Heart right ventricle (tissue), 16 donors: Measurements from ENCODE around the gene EMB. TPM values are rescaled to one million over a fixed set of nuclear protein-coding genes. Genes with fewer than 3 reads are reported as not detected.
"Not testable (repeated sequence)": the region's sequence is repeated elsewhere in the genome, so short reads cannot be mapped to it uniquely, and the experiment has no call there.

ENCODE experiments used
- ATAC-seq, 8 donors: fragments of 200-7000 bp; cut with Tn5 transposase; one replicate each; pipeline ENCODE4 v1.9.1; 2020; ENCODE audit warnings: mild to moderate bottlenecking in 8 of 8, moderate library complexity in 8 of 8, moderate number of reproducible peaks in 1 of 8
- DNase-seq, 2 donors: peaks; one replicate each; pipeline ENCODE4 v3.0.0-alpha.2; 2020
- H3K27ac ChIP-seq, 10 donors: fragments of 200-600 bp; sonication (generic) in 2 of 10; one replicate each; pipeline versions ENCODE4 v1.5.0 to v1.8.0; 2020 to 2022; ENCODE audit warnings: mild to moderate bottlenecking in 3 of 10
- H3K27me3 ChIP-seq, 7 donors: fragments of 200-600 bp; one replicate each; pipeline ENCODE4 v1.8.0; 2021 to 2022; ENCODE audit warnings: mild to moderate bottlenecking in 2 of 7
- H3K36me3 ChIP-seq, 9 donors: fragments of 200-600 bp; sonication (generic) in 1 of 9; one replicate each; pipeline versions ENCODE4 v1.5.0 to v1.8.0; 2020 to 2022; ENCODE audit warnings: mild to moderate bottlenecking in 2 of 9
- H3K4me1 ChIP-seq, 9 donors: fragments of 200-600 bp; sonication (generic) in 1 of 9; one replicate each; pipeline versions ENCODE4 v1.5.0 to v1.8.0; 2020 to 2022; ENCODE audit warnings: mild to moderate bottlenecking in 4 of 9
- H3K4me3 ChIP-seq, 10 donors: fragments of 200-600 bp; sonication (generic) in 2 of 10; one replicate each; pipeline versions ENCODE4 v1.5.0 to v1.8.0; 2020 to 2022; ENCODE audit warnings: mild to moderate bottlenecking in 7 of 10, moderate library complexity in 2 of 10
- H3K9me3 ChIP-seq, 11 donors: fragments of 200-600 bp in 10 of 11; sonication (generic) in 2 of 11; one replicate each; pipeline versions ENCODE4 v1.5.0 to v1.8.0; 2013 to 2022; ENCODE audit warnings: mild to moderate bottlenecking in 2 of 11, control low read depth in 1 of 11, moderate library complexity in 1 of 11
- WGBS, 2 donors: extraction: QIAGEN DNeasy Blood & Tissue Kit; methylation state at CpG; one replicate each; pipeline ENCODE4 v1.1.7; 2013; ENCODE audit warnings: inconsistent platforms in 1 of 2; 5-methylcytosine and 5-hydroxymethylcytosine counted together
- intact Hi-C, 10 donors: fragments of 100-400 bp; cut with DNase I; formaldehyde crosslinking; loops; one replicate each; pipeline versions ENCODE4 v1.11.1 to v1.14.2; 2022
- polyA plus RNA-seq, 2 donors: library from polyadenylated mRNA; stranded (reverse); fragments of 200-250 nt; gene quantifications; one replicate each; pipeline ENCODE4 v1.2.3, GENCODE V29; 2013
- total RNA-seq, 10 donors: library from RNA; stranded (reverse); fragmentation: NEBNext Ultra II Directional in 3 of 10; extraction: Animal tissue kit (Norgen Biotek cat#: 25700) in 3 of 10; gene quantifications; one replicate each; pipeline versions ENCODE4 v1.2.1 to v1.2.4, GENCODE V29; 2021 to 2023
- TF ChIP-seq, protein P1 (sequence below), 9 donors: fragments of 200-600 bp; sonication (generic) in 2 of 9; IDR thresholded peaks; one replicate each; pipeline versions ENCODE4 v1.5.0 to v1.8.0; 2021 to 2022; ENCODE audit warnings: antibody characterized with exemption in 9 of 9, mild to moderate bottlenecking in 5 of 9, moderate library complexity in 1 of 9
- donor health status: Arrhythmogenic right ventricular cardiomyopathy.
- donor health status: ischemic (EF 13 %, LVEDD 7.1; RV severe dilation, severe dysfunction).
- donor health status: healthy with polysubstance abuse.
- donor health status: DM: no; HTN: yes; CAD: no.
- donor health status: DM: no; HTN: no; CAD: no.
- donor health status: ischemic (EF 25% LVEDD 6.9; RV normal size, moderate dysfunction).
- donor health status: ischemic (EF 25% LVEDD 5.7; RV mildly dilated, moderate dysfunction).
- donor health status: healthy.
- donor health status: DM: yes; HTN: yes; CAD: no.
- donor health status: Ischemic cardiomyopathy.
- donor health status: ischemic (EF 35%, LVEDD 5.7; RV mildly dilated, moderate dysfunction).
- donor health status: nonischemic (EF 11% LVEDD 7.7; RV severe dilation, severe dysfunction).
- donor health status: DM: yes; HTN: yes; CAD: no.
- donor health status: PGD.
- donor health status: ischemic (EF 29% LVEDD 5.4; RV normal size, mild dysfunction).
- donor health status: nonischemic (EF 23%, LVEDD 6.1; RV moderate dilation, normal function).

Gene EMB
- total and polyA plus RNA-seq, 12 donors: 0.93 to 25.0 (median 10.4) TPM

DNA sequence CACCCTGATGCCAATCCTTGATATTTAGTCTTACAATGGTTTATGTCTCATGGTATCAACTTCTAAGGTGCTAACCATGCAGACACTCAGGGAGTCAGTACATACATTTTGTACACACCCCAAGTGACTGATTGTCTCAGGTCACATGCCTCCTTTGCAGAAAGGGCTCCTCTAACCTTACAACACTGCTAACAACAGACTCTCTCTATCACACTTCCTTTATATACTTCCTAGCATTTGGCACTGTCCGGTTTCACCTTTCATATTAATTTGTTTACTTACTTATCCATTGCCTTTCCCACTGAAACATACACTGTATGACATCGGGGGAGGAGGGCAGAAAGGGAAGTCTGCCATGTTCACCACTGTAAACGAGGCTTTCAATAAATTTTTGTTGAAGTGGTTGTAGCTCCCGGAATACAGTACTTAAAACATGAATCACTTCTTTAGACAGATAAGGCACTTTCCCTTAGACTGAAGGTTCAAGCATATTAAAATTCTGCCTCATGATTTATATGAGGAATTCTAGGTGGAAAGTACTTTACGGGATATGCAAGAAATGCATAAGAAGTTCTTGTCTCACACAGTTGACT, 20.6 kb downstream of the EMB start:
- no peaks in the 10 kb centered on the region for H3K27me3 ChIP-seq
- ATAC-seq: no peak
- H3K4me3 ChIP-seq: no peak overlapping the region
- no peaks in the 10 kb centered on the region for H3K36me3 ChIP-seq
- 82 to 86% methylated on average over 5 of the region's 5 CpGs for WGBS, 2 donors
- H3K9me3 ChIP-seq: no peaks in the 10 kb centered on the region
- TF ChIP-seq, protein P1, sequence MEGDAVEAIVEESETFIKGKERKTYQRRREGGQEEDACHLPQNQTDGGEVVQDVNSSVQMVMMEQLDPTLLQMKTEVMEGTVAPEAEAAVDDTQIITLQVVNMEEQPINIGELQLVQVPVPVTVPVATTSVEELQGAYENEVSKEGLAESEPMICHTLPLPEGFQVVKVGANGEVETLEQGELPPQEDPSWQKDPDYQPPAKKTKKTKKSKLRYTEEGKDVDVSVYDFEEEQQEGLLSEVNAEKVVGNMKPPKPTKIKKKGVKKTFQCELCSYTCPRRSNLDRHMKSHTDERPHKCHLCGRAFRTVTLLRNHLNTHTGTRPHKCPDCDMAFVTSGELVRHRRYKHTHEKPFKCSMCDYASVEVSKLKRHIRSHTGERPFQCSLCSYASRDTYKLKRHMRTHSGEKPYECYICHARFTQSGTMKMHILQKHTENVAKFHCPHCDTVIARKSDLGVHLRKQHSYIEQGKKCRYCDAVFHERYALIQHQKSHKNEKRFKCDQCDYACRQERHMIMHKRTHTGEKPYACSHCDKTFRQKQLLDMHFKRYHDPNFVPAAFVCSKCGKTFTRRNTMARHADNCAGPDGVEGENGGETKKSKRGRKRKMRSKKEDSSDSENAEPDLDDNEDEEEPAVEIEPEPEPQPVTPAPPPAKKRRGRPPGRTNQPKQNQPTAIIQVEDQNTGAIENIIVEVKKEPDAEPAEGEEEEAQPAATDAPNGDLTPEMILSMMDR (IDR thresholded peaks at IDR 0.05): no peak
- no peak for DNase-seq
- peaks cover 0 to 31% (median 0%) of the 10 kb centered on the region in 9 donors for H3K4me1 ChIP-seq
- intact Hi-C loops: no loop called here
- H3K27ac ChIP-seq: no peak overlapping the region

DNA sequence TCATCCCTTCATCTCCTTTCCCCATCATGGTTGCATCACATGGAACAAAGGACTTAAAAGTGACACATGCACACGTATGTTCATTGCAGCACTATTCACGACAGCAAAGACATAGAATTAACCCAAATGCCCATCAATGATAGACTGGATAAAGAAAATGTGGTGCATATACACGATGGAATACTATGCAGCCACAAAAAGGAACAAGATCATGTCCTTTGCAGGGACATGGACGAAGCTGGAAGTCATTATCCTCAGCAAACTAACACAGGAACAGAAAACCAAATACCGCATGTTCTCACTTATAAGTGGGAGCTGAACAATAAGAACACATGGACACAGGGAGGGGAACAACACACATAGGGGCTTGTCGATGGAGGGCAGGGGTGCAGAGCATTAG, 21.4 kb downstream of the EMB start:
- WGBS, 2 donors: 84 to 86% methylated on average over 6 of the region's 6 CpGs
- H3K9me3 ChIP-seq, DNase-seq, intact Hi-C loops, H3K27me3 ChIP-seq, ATAC-seq, H3K27ac ChIP-seq, H3K4me3 ChIP-seq, H3K36me3 ChIP-seq: not testable (repeated sequence)
- H3K4me1 ChIP-seq: peaks cover 0 to 39% (median 0%) of the 10 kb centered on the region in 9 donors

DNA sequence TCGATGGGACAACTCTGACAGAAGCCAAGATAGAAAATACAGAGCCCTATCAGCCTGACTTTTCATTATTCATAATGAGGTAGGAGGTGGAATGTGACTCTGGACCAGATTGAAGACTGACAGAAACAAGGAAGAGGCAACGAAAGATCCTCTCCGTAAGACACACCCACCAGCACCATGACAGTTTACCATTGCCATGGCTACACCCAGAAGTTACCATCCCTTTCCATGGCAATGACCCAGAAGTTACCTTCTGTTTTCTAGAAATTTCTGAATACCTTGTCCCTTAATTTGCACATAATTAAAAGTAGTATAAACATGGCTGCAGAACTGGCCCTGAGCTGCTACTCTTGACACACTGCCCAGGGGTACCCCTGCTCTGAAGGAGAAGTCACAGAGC, 24.5 kb downstream of the EMB start:
- intact Hi-C loops, H3K27me3 ChIP-seq, H3K36me3 ChIP-seq, H3K4me3 ChIP-seq, H3K9me3 ChIP-seq, ATAC-seq, DNase-seq: not testable (repeated sequence)
- WGBS, 2 donors: 86% methylated on average over 3 of the region's 3 CpGs
- Histone ChIP-seq H3K4me1 (peaks cover 0 to 28% (median 0%) of the 10 kb centered on the region in 9 donors), H3K27ac (peak overlapping the region in 1 of 10 donors; percentile 31)

DNA sequence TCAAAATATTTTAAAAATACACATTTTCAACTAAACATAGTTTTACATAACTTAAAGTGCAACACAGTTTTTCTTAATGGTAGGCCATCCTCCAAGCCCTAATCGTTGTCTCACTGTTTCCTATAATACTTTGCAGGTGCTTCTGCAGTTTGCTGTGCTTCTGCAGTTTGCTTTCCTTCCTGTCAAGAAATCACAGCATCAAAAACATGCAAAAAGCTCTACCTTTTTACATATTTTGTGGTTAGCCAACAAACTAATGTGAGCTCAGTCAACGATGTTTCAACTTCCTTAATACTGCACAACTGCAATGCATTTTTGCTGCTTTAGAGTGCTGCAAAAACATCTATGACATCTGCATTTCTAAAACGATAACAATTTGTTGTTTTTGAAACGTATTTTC, 25.2 kb downstream of the EMB start:
- Histone ChIP-seq H3K36me3 (no peaks in the 10 kb centered on the region), H3K9me3 (no peaks in the 10 kb centered on the region), H3K4me3 (no peak overlapping the region), H3K4me1 (peaks cover 0 to 30% (median 0%) of the 10 kb centered on the region in 9 donors), H3K27ac (peak overlapping the region in 1 of 10 donors; percentile 31), H3K27me3 (no peaks in the 10 kb centered on the region)
- ATAC-seq: no peak
- no peak for DNase-seq
- intact Hi-C loops: no loop called here
- 66 to 70% methylated on average over 4 of the region's 4 CpGs for WGBS, 2 donors
- TF ChIP-seq, protein P1 (IDR thresholded peaks at IDR 0.05): no peak

DNA sequence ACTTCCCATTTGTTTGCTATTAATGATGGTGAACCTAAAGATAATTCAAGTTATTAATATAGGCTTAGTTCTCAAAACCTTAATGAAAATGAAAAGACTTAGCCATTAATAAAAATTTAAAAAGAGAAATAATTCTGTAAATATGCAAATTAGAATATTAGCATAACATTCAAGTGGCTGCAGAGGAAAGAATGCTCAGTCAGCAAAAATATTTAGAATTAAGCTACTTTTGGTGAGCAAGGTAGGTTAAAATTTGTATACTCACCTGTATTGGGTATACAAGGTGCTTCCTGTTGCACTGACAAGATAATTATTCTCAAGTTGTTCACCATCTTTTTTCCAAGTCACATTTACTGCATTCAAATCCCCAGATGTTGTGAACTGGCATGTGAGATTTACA, 30.2 kb downstream of the EMB start:
- ATAC-seq, intact Hi-C loops: not testable (repeated sequence)
- peaks cover 0 to 28% (median 0%) of the 10 kb centered on the region in 9 donors for H3K4me1 ChIP-seq

DNA sequence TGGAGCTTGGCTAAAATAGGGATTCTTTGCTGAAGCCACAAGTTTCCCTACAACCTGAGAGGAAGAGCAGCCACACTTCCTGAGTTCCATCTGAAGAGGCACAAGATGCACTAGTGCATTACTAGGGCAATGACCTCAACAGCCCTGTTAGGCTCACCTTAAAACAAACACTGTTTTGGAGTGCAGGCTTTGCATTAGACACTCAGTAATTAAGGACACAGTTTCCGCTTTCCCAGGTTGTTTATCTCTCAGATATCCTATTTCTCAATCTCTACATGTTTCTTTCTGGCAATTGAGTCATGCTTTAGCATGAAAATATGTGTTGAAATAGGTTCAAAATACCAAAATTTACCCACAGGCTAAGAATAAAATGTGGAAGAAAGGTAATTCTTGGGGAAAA, 34.2 kb downstream of the EMB start:
- TF ChIP-seq, protein P1 (IDR thresholded peaks at IDR 0.05): no peak
- WGBS, 2 donors: 70 to 86% methylated on average over 1 of the region's 1 CpG
- no peaks in the 10 kb centered on the region for H3K9me3 ChIP-seq
- DNase-seq: no peak
- ATAC-seq: no peak
- H3K27me3 ChIP-seq: no peaks in the 10 kb centered on the region
- H3K4me3 ChIP-seq: no peak overlapping the region
- H3K27ac ChIP-seq: no peak overlapping the region
- no peaks in the 10 kb centered on the region for H3K36me3 ChIP-seq
- H3K4me1 ChIP-seq: peaks cover 0 to 13% (median 0%) of the 10 kb centered on the region in 9 donors
- intact Hi-C loops: no loop called here

More for the DNA sequence above, 30.2 kb downstream of the EMB start:
- not testable (repeated sequence) for H3K36me3 ChIP-seq, H3K4me3 ChIP-seq, H3K27ac ChIP-seq, DNase-seq, H3K27me3 ChIP-seq, H3K9me3 ChIP-seq
